Measurements from ENCODE around the gene RTL9.
"Not testable (repeated sequence)": the region's sequence is repeated elsewhere in the genome, so short reads cannot be mapped to it uniquely, and the experiment has no call there.

The RTL9 gene

GRCh38 chrX:110326712-110327111, 31.9 kb upstream of the RTL9 start:
- no peak for TF ChIP-seq CTCF (conservative IDR thresholded peaks at IDR 0.05)
- H3K27ac ChIP-seq, result no peak overlapping the region

- TF ChIP-seq CTCF (conservative IDR thresholded peaks at IDR 0.05), result no peak
- H3K27ac ChIP-seq, result no peak overlapping the region
Observed at GRCh38 chrX:110327336-110327735, 31.3 kb upstream of the RTL9 start.

GRCh38 chrX:110328613-110329012, 30.0 kb upstream of the RTL9 start:
- not testable (repeated sequence) for H3K27ac ChIP-seq

GRCh38 chrX:110331444-110332030, 27.1 kb upstream of the RTL9 start:
- no peak overlapping the region for H3K27ac ChIP-seq
- TF ChIP-seq CTCF (conservative IDR thresholded peaks at IDR 0.05), result no peak

- H3K27ac ChIP-seq, result not testable (repeated sequence)
Observed at GRCh38 chrX:110333458-110333857, 25.2 kb upstream of the RTL9 start.

GRCh38 chrX:110338935-110339334, 19.7 kb upstream of the RTL9 start:
- H3K27ac ChIP-seq, result no peak overlapping the region
- TF ChIP-seq CTCF (conservative IDR thresholded peaks at IDR 0.05), result no peak

- TF ChIP-seq CTCF (conservative IDR thresholded peaks at IDR 0.05), result no peak
- no peak overlapping the region for H3K27ac ChIP-seq
Observed at GRCh38 chrX:110341189-110342035, 17.2 kb upstream of the RTL9 start.

- H3K27ac ChIP-seq, result no peak overlapping the region
- TF ChIP-seq CTCF (conservative IDR thresholded peaks at IDR 0.05), result no peak
Observed at GRCh38 chrX:110346681-110347080, 12.0 kb upstream of the RTL9 start.

All from VCaP (cell line).